IMR-90 (cell line): ENCODE data around the gene PSD2. TPM values are rescaled to one million over a fixed set of nuclear protein-coding genes. Genes with fewer than 3 reads are reported as not detected.
A peak's percentile ranks its signal among the peaks of the same experiment; 100 is the strongest.

Experiments
- ATAC-seq: fragments of 200-7000 bp; cut with Tn5 transposase; 2 replicates; pipeline ENCODE4 v1.9.1; 2020; ENCODE audit warnings: low read depth, mild to moderate bottlenecking, moderate library complexity
- BruUV-seq: library from RNA; stranded (reverse); fragments of 400-500 nt; replicated peaks from 2 replicates; lab custom pipeline; 2021; lab: Mats Ljungman, UMichigan
- CTCF ChIA-PET: fragments of 300-600 bp; formaldehyde crosslinking; extraction: SDS; loops from one replicate; lab custom pipeline; 2021; ENCODE audit warnings: antibody characterized with exemption; lab: Yijun Ruan, JAX
- POLR2A ChIA-PET: fragments of 300-600 bp; sonication (Branson Sonifier 250); formaldehyde crosslinking; loops from one replicate; lab custom pipeline; 2022; ENCODE audit warnings: antibody characterized with exemption; ENCODE audit not compliant: unreplicated experiment; lab: Charles Lee
- DNase-seq: peaks from one replicate; pipeline ENCODE4 v3.0.0; 2013
- H2AFZ ChIP-seq: replicated peaks from 2 replicates; pipeline ENCODE3; 2013; ENCODE audit warnings: low read length, mild to moderate bottlenecking; ENCODE audit not compliant: poor library complexity
- H2AK5ac ChIP-seq: 2 replicates; pipeline ENCODE4 v1.6.1; 2013; ENCODE audit warnings: low read depth, low read length, inconsistent platforms
- H2AK9ac ChIP-seq: replicated peaks from 2 replicates; pipeline ENCODE3; 2013; ENCODE audit warnings: mild to moderate bottlenecking, low read depth, low read length, moderate library complexity; ENCODE audit not compliant: poor library complexity
- H2BK120ac ChIP-seq: 2 replicates; pipeline ENCODE4 v1.6.1; 2013; ENCODE audit warnings: low read depth, low read length, inconsistent platforms
- H2BK15ac ChIP-seq: 3 replicates; pipeline ENCODE4 v1.6.1; 2013; ENCODE audit warnings: low read depth, low read length, inconsistent platforms
- H2BK20ac ChIP-seq: 2 replicates; pipeline ENCODE4 v1.6.1; 2013; ENCODE audit warnings: low read depth, mild to moderate bottlenecking, inconsistent platforms, low read length, moderate library complexity
- H2BK5ac ChIP-seq: 2 replicates; pipeline ENCODE4 v1.6.1; 2013; ENCODE audit warnings: mild to moderate bottlenecking, low read depth, low read length, inconsistent platforms; ENCODE audit not compliant: poor library complexity, severe bottlenecking
- H3K14ac ChIP-seq: replicated peaks from 2 replicates; pipeline ENCODE4 v1.6.1; 2013; ENCODE audit warnings: low read depth, low read length, inconsistent platforms
- H3K18ac ChIP-seq: 2 replicates; pipeline ENCODE4 v1.6.1; 2013; ENCODE audit warnings: low read depth, low read length, control low read depth
- H3K23ac ChIP-seq: 2 replicates; pipeline ENCODE4 v1.6.1; 2013; ENCODE audit warnings: low read depth, low read length, inconsistent platforms
- H3K27ac ChIP-seq: 2 replicates; pipeline ENCODE4 v1.5.1; 2013; ENCODE audit warnings: mild to moderate bottlenecking, control low read depth, low read length; ENCODE audit not compliant: insufficient read depth
- H3K27me3 ChIP-seq: 2 replicates; pipeline ENCODE4 v1.6.1; 2013; ENCODE audit warnings: low read length; ENCODE audit not compliant: control insufficient read depth, insufficient read depth
- H3K36me3 ChIP-seq: 2 replicates; pipeline ENCODE4 v1.6.1; 2013; ENCODE audit warnings: low read length, mixed read lengths; ENCODE audit not compliant: control insufficient read depth, insufficient read depth
- H3K4ac ChIP-seq: 2 replicates; pipeline ENCODE4 v1.6.1; 2013; ENCODE audit warnings: low read depth, low read length, inconsistent platforms
- H3K4me1 ChIP-seq: 2 replicates; pipeline ENCODE4 v1.6.1; 2013; ENCODE audit warnings: low read length, mixed read lengths; ENCODE audit not compliant: control insufficient read depth, insufficient read depth
- H3K4me2 ChIP-seq: 2 replicates; pipeline ENCODE4 v1.6.1; 2013; ENCODE audit warnings: low read depth, mild to moderate bottlenecking, control low read depth, low read length, moderate library complexity
- H3K4me3 ChIP-seq: 2 replicates; pipeline ENCODE4 v1.5.1; 2013; ENCODE audit warnings: low read depth, mild to moderate bottlenecking, control low read depth, low read length, moderate library complexity; ENCODE audit not compliant: insufficient read depth
- H3K56ac ChIP-seq: 2 replicates; pipeline ENCODE4 v1.6.1; 2013; ENCODE audit warnings: low read length, inconsistent platforms; ENCODE audit not compliant: insufficient read depth; ENCODE audit errors: extremely low read depth
- H3K79me1 ChIP-seq, 2 experiments: 2 replicates each; pipeline ENCODE4 v1.6.1; 2013; ENCODE audit warnings: low read length in 2 of 2, inconsistent platforms in 1 of 2, low read depth in 1 of 2
- H3K9ac ChIP-seq: 2 replicates; pipeline ENCODE4 v1.6.1; 2013; ENCODE audit warnings: low read depth, low read length, control low read depth
- H3K9me1 ChIP-seq: 2 replicates; pipeline ENCODE4 v1.6.1; 2013; ENCODE audit warnings: low read length, inconsistent platforms; ENCODE audit not compliant: insufficient read depth
- H3K9me3 ChIP-seq: 2 replicates; pipeline ENCODE4 v1.6.1; 2013; ENCODE audit warnings: low read length; ENCODE audit not compliant: control insufficient read depth, insufficient read depth
- H4K20me1 ChIP-seq: 2 replicates; pipeline ENCODE4 v1.6.1; 2013; ENCODE audit warnings: low read length, inconsistent platforms; ENCODE audit not compliant: insufficient read depth
- H4K5ac ChIP-seq: 2 replicates; pipeline ENCODE4 v1.6.1; 2013; ENCODE audit warnings: mild to moderate bottlenecking, low read depth, low read length, control low read depth
- H4K8ac ChIP-seq, 2 experiments: 2 replicates each; pipeline ENCODE4 v1.6.1; 2013; ENCODE audit warnings: low read depth in 2 of 2, low read length in 2 of 2, control low read depth in 1 of 2, inconsistent platforms in 1 of 2
- H4K91ac ChIP-seq: 2 replicates; pipeline ENCODE4 v1.6.1; 2013; ENCODE audit warnings: low read depth, low read length, inconsistent platforms; ENCODE audit not compliant: insufficient read depth
- CTCF ChIP-seq: conservative IDR thresholded peaks from 2 replicates; pipeline ENCODE4 v1.5.1; 2012; ENCODE audit warnings: mild to moderate bottlenecking, low read depth, low read length, improper control_type of control experiment
- FOS ChIP-seq: fragments of 150-350 bp; IDR thresholded peaks from 2 replicates; pipeline ENCODE4 v1.6.1; 2016; ENCODE audit warnings: low read depth, low read length
- WGBS, 2 experiments: methylation state at CpG; one replicate each; pipeline versions ENCODE4 v1.1.5 to v1.1.7; 2013; ENCODE audit warnings: missing lambda C conversion rate in 2 of 2; ENCODE audit not compliant: insufficient read length in 1 of 2; ENCODE audit errors: extremely low coverage in 2 of 2; 5-methylcytosine and 5-hydroxymethylcytosine counted together
- dilution Hi-C: fragments of 300-500 bp; cut with HindIII; formaldehyde crosslinking; loops from one replicate; pipeline ENCODE4 v1.14.3; 2018; ENCODE audit warnings: low sequenced_read_pairs; ENCODE audit not compliant: unreplicated experiment
- in situ Hi-C: fragments of 300-500 bp; cut with MboI; formaldehyde crosslinking; loops from 3 replicates; pipeline ENCODE4 v1.14.3; 2019; ENCODE audit warnings: low sequenced_read_pairs, inconsistent platforms, mixed read lengths
- intact Hi-C: fragments of 100-400 bp; cut with micrococcal nuclease; formaldehyde crosslinking; loops from 2 replicates; pipeline ENCODE4 v1.10.0; 2022
- polyA plus RNA-seq, 3 experiments: library from polyadenylated mRNA; depleted of rRNA; stranded (reverse); fragments of >200 nt; gene quantifications; 2 replicates each; pipeline ENCODE4 v1.2.3, GENCODE V29; 2012; ENCODE audit warnings: low replicate concordance in 1 of 3
- total RNA-seq: library from RNA; depleted of rRNA; stranded (reverse); fragments of >200 nt; gene quantifications from 2 replicates; pipeline ENCODE4 v1.2.3, GENCODE V29; 2012

Gene PSD2
- total and polyA plus RNA-seq, 2 of the 4 experiments (the other 2 are of a cell fraction), result 0.05 TPM; not detected in 1

DNA sequence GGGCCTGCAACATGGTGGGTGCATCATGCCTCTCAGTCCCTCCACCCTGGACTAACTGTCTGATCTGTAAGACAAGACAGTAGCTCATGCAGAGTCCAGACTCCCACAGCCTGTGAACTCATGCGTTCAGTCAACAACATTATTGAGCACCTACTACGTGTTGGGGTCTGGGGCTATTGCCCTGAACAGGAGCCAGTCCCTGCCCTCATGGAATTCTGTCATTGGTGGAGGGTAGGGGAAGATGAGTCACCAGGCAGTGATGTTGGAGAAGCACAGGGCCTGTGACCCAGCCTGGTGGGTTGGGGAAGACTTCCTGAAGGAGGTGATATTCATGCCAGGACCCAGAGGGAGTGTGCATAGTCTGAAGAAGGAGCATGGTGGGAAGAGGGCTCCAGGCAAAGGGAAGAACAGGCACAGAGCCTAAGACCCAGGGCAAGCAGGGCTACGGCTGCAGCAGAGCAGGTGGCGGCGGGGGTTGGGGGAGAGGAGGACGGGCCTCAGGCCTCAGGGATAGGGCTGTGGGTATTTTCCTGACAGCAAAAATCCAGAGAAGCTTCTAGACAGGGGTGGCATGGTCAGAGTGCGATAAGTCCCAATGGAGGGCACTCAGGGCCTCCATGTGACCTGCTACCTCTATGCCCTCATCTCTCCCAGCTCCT, 26.7 kb upstream of the PSD2 start:
- no peak overlapping the region for H4K8ac ChIP-seq
- ChIA-PET CTCF (interaction anchor here (4.4 kb wide), 1 partner anchor 136 kb away, joined by 59 read pairs; no protein-coding TSS in a partner anchor), POLR2A (no interaction called here)
- peaks cover 25% of the 10 kb centered on the region for H3K27me3 ChIP-seq
- no peak overlapping the region for H3K27ac ChIP-seq
- no peaks in the 10 kb centered on the region for H4K20me1 ChIP-seq
- H3K4ac ChIP-seq, result no peak overlapping the region
- no peak overlapping the region for H3K4me3 ChIP-seq
- H3K14ac ChIP-seq, result no peak overlapping the region
- no peaks in the 10 kb centered on the region for H3K79me1 ChIP-seq
- no peak overlapping the region for H2AK5ac ChIP-seq
- H3K9me3 ChIP-seq, result no peaks in the 10 kb centered on the region
- in situ Hi-C loops (loop anchor here (10.0 kb wide), 1 partner anchor 344 kb away; no protein-coding TSS in a partner anchor), intact Hi-C loops (loop anchor here (5.0 kb wide), 2 partner anchors 77 to 347 kb away; no protein-coding TSS in a partner anchor), dilution Hi-C loops (loop anchor here (25.0 kb wide), 1 partner anchor 132 kb away; the partner anchor contains the start of gene CXXC5)
- H2BK15ac ChIP-seq, result no peak overlapping the region
- no TSS peak for BruUV-seq
- no peak overlapping the region for H3K4me2 ChIP-seq
- H2BK20ac ChIP-seq, result no peak overlapping the region
- no CpG with 5 or more reads among the region's 7 CpGs for WGBS, 2 experiments
- H3K18ac ChIP-seq, result no peak overlapping the region
- DNase-seq (no peak), ATAC-seq (no peak)
- no peak overlapping the region for H2BK5ac ChIP-seq
- no peaks in the 10 kb centered on the region for H3K4me1 ChIP-seq
- H3K9me1 ChIP-seq, result no peaks in the 10 kb centered on the region; the same call in 1 of the 2 replicates
- TF ChIP-seq CTCF (no peak), FOS (peak; percentile 11; the same call in 1 of the 2 replicates)
- H3K56ac ChIP-seq, result no peak overlapping the region
- H2AFZ ChIP-seq, result peak overlapping the region; percentile 43
- H4K91ac ChIP-seq, result no peak overlapping the region
- H2BK120ac ChIP-seq, result no peak overlapping the region
- H2AK9ac ChIP-seq, result peak overlapping the region; percentile 42
- no peak overlapping the region for H3K23ac ChIP-seq
- no peaks in the 10 kb centered on the region for H3K36me3 ChIP-seq
- no peak overlapping the region for H4K5ac ChIP-seq
- no peak overlapping the region for H3K9ac ChIP-seq
